ACC112 (cell line): ENCODE results near the gene DDX47.
"Not testable (repeated sequence)": the region's sequence is repeated elsewhere in the genome, so short reads cannot be mapped to it uniquely, and the experiment has no call there.

ENCODE experiments used
- H2AFZ ChIP-seq: fragments of 200-600 bp; sonication (generic); one replicate; pipeline ENCODE4 v1.6.0; 2017; ENCODE audit warnings: antibody characterized with exemption, low read length; ENCODE audit not compliant: unreplicated experiment
- H3K27ac ChIP-seq: fragments of 200-600 bp; sonication (generic); 2 replicates; pipeline ENCODE4 v1.5.1; 2014; ENCODE audit warnings: low read depth, mild to moderate bottlenecking, antibody characterized with exemption, low read length, moderate library complexity
- H3K27me3 ChIP-seq: fragments of 200-600 bp; sonication (generic); 2 replicates; pipeline ENCODE4 v1.6.1; 2014; ENCODE audit warnings: mild to moderate bottlenecking, antibody characterized with exemption, low read length, moderate library complexity, mixed read lengths; ENCODE audit not compliant: insufficient read depth
- H3K36me3 ChIP-seq: fragments of 200-600 bp; sonication (generic); 2 replicates; pipeline ENCODE4 v1.6.1; 2016; ENCODE audit warnings: mild to moderate bottlenecking, antibody characterized with exemption, low read length, moderate library complexity, mixed read lengths; ENCODE audit not compliant: insufficient read depth
- H3K4me1 ChIP-seq: fragments of 200-600 bp; sonication (generic); one replicate; pipeline ENCODE4 v1.6.1; 2016; ENCODE audit warnings: low read length, mixed read lengths; ENCODE audit not compliant: insufficient read depth, unreplicated experiment, control insufficient read depth
- H3K4me3 ChIP-seq: fragments of 200-600 bp; sonication (generic); 2 replicates; pipeline ENCODE4 v1.5.1; 2014; ENCODE audit warnings: mild to moderate bottlenecking, low read depth, low read length
- H3K79me2 ChIP-seq: fragments of 200-600 bp; sonication (generic); one replicate; pipeline ENCODE4 v1.6.0; 2016; ENCODE audit warnings: low read length; ENCODE audit not compliant: control insufficient read depth, unreplicated experiment, insufficient read depth

The DDX47 gene

GRCh38 chr12:12839873-12840579 is 26.9 kb downstream of the DDX47 start:
- H3K36me3 ChIP-seq, result no peaks in the 10 kb centered on the region; the same call in 1 of the 2 replicates
- peak overlapping the region; percentile 86 for H3K27ac ChIP-seq
- H3K4me1 ChIP-seq, result peaks cover 41% of the 10 kb centered on the region
- H3K4me3 ChIP-seq, result no peak overlapping the region
- H3K27me3 ChIP-seq, result no peaks in the 10 kb centered on the region
- no peak overlapping the region for H2AFZ ChIP-seq
- no peaks in the 10 kb centered on the region for H3K79me2 ChIP-seq

DNA sequence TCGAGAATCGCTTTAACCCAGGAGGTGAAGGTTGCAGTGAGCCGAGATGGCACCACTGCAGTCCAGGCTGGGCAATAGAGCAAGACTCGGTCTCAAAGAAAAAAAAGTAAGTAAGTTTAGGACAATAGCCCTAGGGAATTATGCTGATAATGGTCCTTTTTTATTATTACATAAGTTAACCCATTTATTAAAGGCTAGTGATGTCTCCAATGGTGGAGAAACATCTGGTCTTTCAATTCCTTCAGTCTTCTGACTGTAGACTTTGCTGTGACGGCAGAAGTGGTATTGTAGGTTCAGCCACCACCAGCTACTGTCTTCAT is 27.4 kb downstream of the DDX47 start:
- H3K4me1 ChIP-seq, result peaks cover 38% of the 10 kb centered on the region
- H3K79me2 ChIP-seq, result no peaks in the 10 kb centered on the region
- peak overlapping the region; percentile 86 for H3K27ac ChIP-seq
- H3K36me3 ChIP-seq, result no peaks in the 10 kb centered on the region; the same call in 1 of the 2 replicates
- H2AFZ ChIP-seq, result no peak overlapping the region
- H3K27me3 ChIP-seq, result no peaks in the 10 kb centered on the region
- no peak overlapping the region for H3K4me3 ChIP-seq

DNA sequence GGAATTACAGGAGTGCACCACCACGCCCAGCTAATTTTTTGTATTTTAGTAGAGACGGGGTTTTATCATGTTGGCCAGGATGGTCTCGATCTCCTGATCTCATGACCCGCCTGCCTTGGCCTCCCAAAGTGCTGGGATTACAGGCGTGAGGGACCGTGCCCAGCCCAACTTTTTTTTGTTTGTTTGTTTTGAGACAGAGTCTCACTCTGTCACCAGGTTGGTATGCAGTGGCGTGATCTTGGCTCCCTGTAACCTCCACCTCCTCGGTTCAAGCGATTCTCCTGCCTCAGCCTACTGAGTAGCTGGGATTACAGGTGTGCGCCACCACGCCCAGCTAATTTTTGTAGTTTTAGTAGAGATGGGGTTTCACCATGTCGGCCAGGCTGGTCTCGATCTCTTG is 28.3 kb downstream of the DDX47 start:
- not testable (repeated sequence) for H2AFZ ChIP-seq, H3K27ac ChIP-seq, H3K36me3 ChIP-seq, H3K4me3 ChIP-seq, H3K79me2 ChIP-seq, H3K27me3 ChIP-seq
- H3K4me1 ChIP-seq, result peaks cover 37% of the 10 kb centered on the region

- Histone ChIP-seq H3K27me3 (no peaks in the 10 kb centered on the region), H2AFZ (no peak overlapping the region), H3K27ac (no peak overlapping the region), H3K4me1 (peaks cover 4% of the 10 kb centered on the region), H3K79me2 (no peaks in the 10 kb centered on the region), H3K36me3 (no peaks in the 10 kb centered on the region), H3K4me3 (no peak overlapping the region)
Observed at GRCh38 chr12:12845794-12846243, 32.7 kb downstream of the DDX47 start.

- not testable (repeated sequence) for H2AFZ ChIP-seq, H3K4me1 ChIP-seq, H3K27me3 ChIP-seq, H3K4me3 ChIP-seq, H3K36me3 ChIP-seq, H3K27ac ChIP-seq, H3K79me2 ChIP-seq
Observed at GRCh38 chr12:12846780-12847179, 33.6 kb downstream of the DDX47 start.

DNA sequence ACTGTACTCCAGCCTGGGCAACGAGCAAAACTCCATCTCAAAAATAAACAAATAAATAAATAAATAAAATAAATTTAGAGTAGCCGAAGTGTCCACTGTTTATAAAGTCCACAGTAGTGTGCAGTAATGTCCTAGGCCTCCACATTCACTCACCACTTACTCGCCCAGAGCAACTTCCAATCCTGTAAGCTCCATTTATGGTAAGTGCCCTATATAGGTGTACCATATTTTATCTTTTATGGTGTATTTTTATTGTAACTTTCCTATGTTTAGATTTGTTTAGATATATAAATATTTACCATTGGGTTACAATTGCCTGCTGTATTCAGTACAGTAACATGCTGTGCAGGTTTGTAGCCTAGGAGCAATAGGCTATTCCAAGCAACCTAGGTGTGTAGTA is 40.3 kb downstream of the DDX47 start:
- H3K4me3 ChIP-seq, result no peak overlapping the region
- no peaks in the 10 kb centered on the region for H3K27me3 ChIP-seq
- no peaks in the 10 kb centered on the region for H3K36me3 ChIP-seq
- no peak overlapping the region for H3K27ac ChIP-seq
- H3K79me2 ChIP-seq, result no peaks in the 10 kb centered on the region
- no peaks in the 10 kb centered on the region for H3K4me1 ChIP-seq
- no peak overlapping the region for H2AFZ ChIP-seq

- Histone ChIP-seq H3K4me1 (no peaks in the 10 kb centered on the region), H3K79me2 (no peaks in the 10 kb centered on the region), H3K4me3 (no peak overlapping the region), H2AFZ (no peak overlapping the region), H3K36me3 (no peaks in the 10 kb centered on the region), H3K27me3 (no peaks in the 10 kb centered on the region), H3K27ac (no peak overlapping the region)
Observed at GRCh38 chr12:12859690-12860089, 46.5 kb downstream of the DDX47 start.

GRCh38 chr12:12864243-12864642 is 51.1 kb downstream of the DDX47 start:
- no peak overlapping the region for H3K4me3 ChIP-seq
- no peaks in the 10 kb centered on the region for H3K4me1 ChIP-seq
- H3K36me3 ChIP-seq, result no peaks in the 10 kb centered on the region
- no peaks in the 10 kb centered on the region for H3K79me2 ChIP-seq
- no peak overlapping the region for H3K27ac ChIP-seq
- no peaks in the 10 kb centered on the region for H3K27me3 ChIP-seq
- no peak overlapping the region for H2AFZ ChIP-seq

- Histone ChIP-seq H3K79me2 (no peaks in the 10 kb centered on the region), H3K4me3 (no peak overlapping the region), H3K36me3 (no peaks in the 10 kb centered on the region), H3K27me3 (no peaks in the 10 kb centered on the region), H3K27ac (no peak overlapping the region), H2AFZ (no peak overlapping the region), H3K4me1 (peaks cover 39% of the 10 kb centered on the region)
Observed at GRCh38 chr12:12868477-12869235, 55.5 kb downstream of the DDX47 start.

GRCh38 chr12:12870465-12870864 is 57.3 kb downstream of the DDX47 start:
- Histone ChIP-seq H3K36me3 (no peaks in the 10 kb centered on the region), H2AFZ (no peak overlapping the region), H3K79me2 (no peaks in the 10 kb centered on the region), H3K4me1 (peaks cover 49% of the 10 kb centered on the region), H3K4me3 (no peak overlapping the region), H3K27ac (peak overlapping the region; percentile 99), H3K27me3 (no peaks in the 10 kb centered on the region)

- peaks cover 49% of the 10 kb centered on the region for H3K4me1 ChIP-seq
- no peak overlapping the region for H2AFZ ChIP-seq
- no peaks in the 10 kb centered on the region for H3K79me2 ChIP-seq
- H3K36me3 ChIP-seq, result no peaks in the 10 kb centered on the region
- H3K27me3 ChIP-seq, result no peaks in the 10 kb centered on the region
- H3K4me3 ChIP-seq, result no peak overlapping the region
- H3K27ac ChIP-seq, result peak overlapping the region; percentile 99
Observed at GRCh38 chr12:12871587-12872138, 58.5 kb downstream of the DDX47 start.
